ENCODE results near the gene LDB3. TPM values are rescaled to one million over a fixed set of nuclear protein-coding genes. Genes with fewer than 3 reads are reported as not detected.

LDB3 gene
- total and polyA plus RNA-seq, 2 of the 4 experiments (the other 2 are of a cell fraction) = 0.36 to 2.6 TPM

DNA sequence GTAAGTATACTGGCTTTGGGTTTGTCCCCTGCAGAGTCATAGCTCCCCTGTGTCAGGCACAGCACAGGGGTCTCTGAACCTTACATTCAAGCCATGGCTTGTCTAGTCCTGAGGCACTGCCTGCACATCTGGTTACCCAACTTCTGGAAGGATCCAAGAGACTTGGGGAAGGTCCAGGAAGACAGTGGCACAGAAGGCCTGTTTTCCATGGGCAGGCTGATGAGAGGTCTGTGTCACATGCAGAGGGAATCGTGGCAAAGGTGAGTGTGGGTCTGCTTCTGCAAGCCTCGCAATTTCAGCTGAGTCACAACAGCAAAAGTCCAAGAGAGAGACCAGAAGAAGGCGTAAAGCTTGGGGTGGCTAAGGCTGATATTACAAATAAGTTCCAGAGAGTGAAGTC, 59.7 kb downstream of the LDB3 start:
- Histone ChIP-seq H3K4me2 (ENCODE audit: low read depth, low read length) (no peak overlapping the region), H4K5ac (ENCODE audit: low read depth, low read length) (no peak overlapping the region), H3K79me1 (ENCODE audit: low read depth in 1 of 2, low read length in 2 of 2) (no peaks in the 10 kb centered on the region), H3K36me3 (ENCODE audit: control insufficient read depth, insufficient read depth, low read length) (no peaks in the 10 kb centered on the region), H3K56ac (ENCODE audit: extremely low read depth, insufficient read depth, low read length) (no peak overlapping the region), H3K9ac (ENCODE audit: low read depth, low read length) (no peak overlapping the region), H4K20me1 (ENCODE audit: insufficient read depth, low read length) (no peaks in the 10 kb centered on the region), H4K91ac (ENCODE audit: insufficient read depth, low read depth, low read length) (no peak overlapping the region), H2BK5ac (ENCODE audit: low read depth, low read length, poor library complexity, severe bottlenecking) (no peak overlapping the region), H2AFZ (replicated peaks; ENCODE audit: low read length, poor library complexity) (peak overlapping the region; percentile 33), H3K4me1 (ENCODE audit: control insufficient read depth, insufficient read depth, low read length) (no peaks in the 10 kb centered on the region; the same call in 1 of the 2 replicates), H2BK15ac (ENCODE audit: low read depth, low read length) (no peak overlapping the region), H3K4me3 (ENCODE audit: insufficient read depth, low read depth, low read length) (no peak overlapping the region), H2AK9ac (replicated peaks; ENCODE audit: low read depth, low read length, poor library complexity) (no peak overlapping the region), H3K23ac (ENCODE audit: low read depth, low read length) (no peak overlapping the region), H2BK20ac (ENCODE audit: low read depth, low read length) (no peak overlapping the region), H3K14ac (replicated peaks; ENCODE audit: low read depth, low read length) (no peak overlapping the region), H3K18ac (ENCODE audit: low read depth, low read length) (no peak overlapping the region), H3K9me1 (ENCODE audit: insufficient read depth, low read length) (peaks cover 7% of the 10 kb centered on the region; the same call in 1 of the 2 replicates), H3K9me3 (ENCODE audit: control insufficient read depth, insufficient read depth, low read length) (no peaks in the 10 kb centered on the region), H3K4ac (ENCODE audit: low read depth, low read length) (no peak overlapping the region), H4K8ac (ENCODE audit: low read depth in 2 of 2, low read length in 2 of 2) (no peak overlapping the region), H3K27ac (ENCODE audit: insufficient read depth, low read length) (no peak overlapping the region), H2AK5ac (ENCODE audit: low read depth, low read length) (no peak overlapping the region), H3K27me3 (ENCODE audit: control insufficient read depth, insufficient read depth, low read length) (no peaks in the 10 kb centered on the region), H2BK120ac (ENCODE audit: low read depth, low read length) (no peak overlapping the region)
- intact Hi-C loops (cut with micrococcal nuclease) = no loop called here
- no TSS peak for BruUV-seq (replicated peaks)
- ATAC-seq (ENCODE audit: low read depth) (no peak), DNase-seq (no peak)
- ChIA-PET CTCF (no interaction called here), POLR2A (ENCODE audit: unreplicated experiment) (no interaction called here)
- dilution Hi-C loops (cut with HindIII; ENCODE audit: low sequenced_read_pairs, unreplicated experiment) = no loop called here
- in situ Hi-C loops (cut with MboI; ENCODE audit: low sequenced_read_pairs) = no loop called here
- no CpG with 5 or more reads among the region's 3 CpGs for WGBS, 2 experiments (ENCODE audit: extremely low coverage in 2 of 2, insufficient read length in 1 of 2)
- TF ChIP-seq SMC3 (IDR thresholded peaks at IDR 0.05; ENCODE audit: low read depth, low read length) (no peak), FOS (IDR thresholded peaks at IDR 0.05; ENCODE audit: low read depth, low read length) (no peak), RAD21 (IDR thresholded peaks at IDR 0.05; ENCODE audit: low read length) (no peak), MAZ (IDR thresholded peaks at IDR 0.05; ENCODE audit: borderline replicate concordance, low read depth, low read length) (no peak), MAFK (IDR thresholded peaks at IDR 0.05; ENCODE audit: low read depth, low read length) (no peak), RCOR1 (IDR thresholded peaks at IDR 0.05; ENCODE audit: insufficient replicate concordance, low read length) (no peak), MXI1 (IDR thresholded peaks at IDR 0.05; ENCODE audit: borderline replicate concordance, low read depth, low read length) (no peak), RFX5 (IDR thresholded peaks at IDR 0.05; ENCODE audit: low read depth, low read length) (no peak), BHLHE40 (IDR thresholded peaks at IDR 0.05; ENCODE audit: low read depth, low read length) (no peak)
- TF ChIP-seq, protein P1, sequence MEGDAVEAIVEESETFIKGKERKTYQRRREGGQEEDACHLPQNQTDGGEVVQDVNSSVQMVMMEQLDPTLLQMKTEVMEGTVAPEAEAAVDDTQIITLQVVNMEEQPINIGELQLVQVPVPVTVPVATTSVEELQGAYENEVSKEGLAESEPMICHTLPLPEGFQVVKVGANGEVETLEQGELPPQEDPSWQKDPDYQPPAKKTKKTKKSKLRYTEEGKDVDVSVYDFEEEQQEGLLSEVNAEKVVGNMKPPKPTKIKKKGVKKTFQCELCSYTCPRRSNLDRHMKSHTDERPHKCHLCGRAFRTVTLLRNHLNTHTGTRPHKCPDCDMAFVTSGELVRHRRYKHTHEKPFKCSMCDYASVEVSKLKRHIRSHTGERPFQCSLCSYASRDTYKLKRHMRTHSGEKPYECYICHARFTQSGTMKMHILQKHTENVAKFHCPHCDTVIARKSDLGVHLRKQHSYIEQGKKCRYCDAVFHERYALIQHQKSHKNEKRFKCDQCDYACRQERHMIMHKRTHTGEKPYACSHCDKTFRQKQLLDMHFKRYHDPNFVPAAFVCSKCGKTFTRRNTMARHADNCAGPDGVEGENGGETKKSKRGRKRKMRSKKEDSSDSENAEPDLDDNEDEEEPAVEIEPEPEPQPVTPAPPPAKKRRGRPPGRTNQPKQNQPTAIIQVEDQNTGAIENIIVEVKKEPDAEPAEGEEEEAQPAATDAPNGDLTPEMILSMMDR (conservative IDR thresholded peaks at IDR 0.05; ENCODE audit: low read depth, low read length) = no peak

All from IMR-90 (cell line).